ENCODE data around the gene HES7.

Gene HES7

DNA sequence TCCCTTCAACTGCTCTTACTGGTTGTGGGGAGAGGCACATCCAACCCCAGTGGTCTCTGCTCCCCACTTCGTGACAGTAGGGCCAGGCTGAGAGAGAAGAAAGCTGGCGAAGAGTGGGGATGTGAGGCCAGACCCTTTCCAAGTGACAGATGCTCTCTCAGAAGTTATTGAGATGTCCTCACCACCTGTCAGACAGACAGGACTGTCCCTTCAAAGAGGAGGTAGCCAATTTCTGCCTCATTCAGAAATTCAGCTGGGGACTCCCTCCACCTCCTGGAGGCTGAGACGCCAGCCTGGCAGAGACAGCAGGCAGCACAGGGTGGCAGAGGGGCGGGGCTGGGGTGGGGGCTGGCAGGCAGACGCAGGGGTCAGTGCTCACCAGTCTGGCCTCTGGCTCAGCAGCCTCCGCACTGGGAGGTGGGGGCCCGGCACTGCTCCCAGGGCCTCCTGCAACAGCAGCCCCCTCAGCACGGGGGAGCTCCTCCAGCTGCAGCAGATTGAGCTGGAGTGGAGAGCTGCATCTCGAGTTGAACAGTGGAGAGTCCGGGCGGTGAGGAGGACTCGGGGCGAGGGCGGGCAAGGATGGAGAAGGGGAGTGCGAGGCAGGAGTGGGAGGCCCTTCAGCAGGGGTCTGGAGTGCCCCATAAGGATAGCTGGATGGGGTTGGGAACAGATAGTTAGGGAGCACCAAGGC, 19.1 kb upstream of the HES7 start:
- DNase-seq = no peak

DNA sequence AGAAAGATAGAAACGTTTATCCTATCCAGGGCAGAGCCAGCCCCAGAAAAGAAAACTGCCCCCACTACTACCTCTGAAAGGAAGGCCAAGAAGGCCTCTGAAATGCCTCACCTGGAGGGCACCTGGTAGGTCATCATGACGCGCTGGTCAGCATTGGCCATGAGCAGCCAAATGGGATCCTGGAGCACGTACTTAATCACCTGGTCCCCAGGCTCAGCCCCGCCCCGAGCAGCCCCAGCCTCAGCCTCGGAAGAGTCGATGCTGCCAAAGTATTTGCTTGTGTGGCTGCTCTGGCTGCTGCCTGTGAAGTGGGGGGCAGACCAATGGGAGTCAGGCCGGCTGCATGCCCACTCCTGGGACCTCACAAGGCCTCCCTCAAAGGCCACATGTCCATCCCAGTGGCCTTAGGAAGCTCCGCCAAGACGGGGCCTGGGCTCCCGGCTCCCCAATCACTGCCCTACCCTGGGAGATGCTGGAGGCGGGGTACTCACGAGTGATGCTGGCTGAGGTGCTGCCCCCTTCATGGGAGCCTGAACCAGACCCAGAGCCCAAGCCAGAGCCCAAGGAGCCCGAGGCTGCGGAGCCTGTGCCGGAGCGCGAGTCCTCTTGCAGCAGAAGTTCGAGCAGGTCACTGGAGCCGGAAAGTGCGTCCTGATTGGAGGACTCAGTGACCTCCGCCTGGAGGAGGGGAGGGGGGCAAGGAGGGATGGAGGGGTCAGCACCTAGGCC, 18.4 kb upstream of the HES7 start:
- DNase-seq = no peak

DNA sequence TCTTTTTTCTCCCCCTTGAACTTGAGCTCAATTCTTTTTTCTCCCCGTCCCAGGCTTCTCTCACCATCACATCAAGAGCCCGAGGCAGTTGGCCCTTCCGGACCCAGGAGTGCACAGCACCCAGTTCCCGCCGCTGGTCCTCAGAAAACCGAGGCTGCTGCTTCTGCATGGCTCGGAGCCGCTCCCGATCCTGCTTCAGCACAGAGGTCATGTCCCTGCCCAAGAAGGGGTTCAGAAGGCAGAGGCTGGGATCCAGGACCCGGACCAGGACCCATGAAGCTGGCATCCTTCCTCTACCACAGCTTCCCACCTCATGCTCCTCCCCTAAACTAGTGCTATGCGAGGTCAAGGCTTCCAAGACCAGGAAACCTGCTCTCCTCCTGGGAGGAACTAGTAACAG, 17.8 kb upstream of the HES7 start:
- DNase-seq = no peak

DNA sequence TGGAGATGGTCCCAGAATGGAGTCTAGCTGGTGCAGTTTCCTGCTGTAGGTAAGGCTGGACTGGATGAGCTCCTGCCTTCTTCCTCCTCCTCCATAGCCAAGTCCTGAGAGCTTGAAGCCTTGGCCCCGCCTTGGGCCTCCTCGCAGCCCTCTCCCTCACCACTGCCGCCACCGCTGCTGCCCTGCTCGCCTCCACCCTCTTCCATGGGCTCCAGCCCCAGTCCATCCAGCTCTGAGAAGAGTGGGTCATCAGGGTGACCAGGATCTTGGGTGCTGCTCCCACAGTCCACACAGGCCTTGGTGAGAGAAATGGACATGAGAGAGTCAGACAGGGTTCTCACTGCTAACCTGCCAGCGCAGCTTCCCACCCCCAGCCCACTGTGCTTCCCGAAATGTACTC, 17.1 kb upstream of the HES7 start:
- DNase-seq = no peak

DNA sequence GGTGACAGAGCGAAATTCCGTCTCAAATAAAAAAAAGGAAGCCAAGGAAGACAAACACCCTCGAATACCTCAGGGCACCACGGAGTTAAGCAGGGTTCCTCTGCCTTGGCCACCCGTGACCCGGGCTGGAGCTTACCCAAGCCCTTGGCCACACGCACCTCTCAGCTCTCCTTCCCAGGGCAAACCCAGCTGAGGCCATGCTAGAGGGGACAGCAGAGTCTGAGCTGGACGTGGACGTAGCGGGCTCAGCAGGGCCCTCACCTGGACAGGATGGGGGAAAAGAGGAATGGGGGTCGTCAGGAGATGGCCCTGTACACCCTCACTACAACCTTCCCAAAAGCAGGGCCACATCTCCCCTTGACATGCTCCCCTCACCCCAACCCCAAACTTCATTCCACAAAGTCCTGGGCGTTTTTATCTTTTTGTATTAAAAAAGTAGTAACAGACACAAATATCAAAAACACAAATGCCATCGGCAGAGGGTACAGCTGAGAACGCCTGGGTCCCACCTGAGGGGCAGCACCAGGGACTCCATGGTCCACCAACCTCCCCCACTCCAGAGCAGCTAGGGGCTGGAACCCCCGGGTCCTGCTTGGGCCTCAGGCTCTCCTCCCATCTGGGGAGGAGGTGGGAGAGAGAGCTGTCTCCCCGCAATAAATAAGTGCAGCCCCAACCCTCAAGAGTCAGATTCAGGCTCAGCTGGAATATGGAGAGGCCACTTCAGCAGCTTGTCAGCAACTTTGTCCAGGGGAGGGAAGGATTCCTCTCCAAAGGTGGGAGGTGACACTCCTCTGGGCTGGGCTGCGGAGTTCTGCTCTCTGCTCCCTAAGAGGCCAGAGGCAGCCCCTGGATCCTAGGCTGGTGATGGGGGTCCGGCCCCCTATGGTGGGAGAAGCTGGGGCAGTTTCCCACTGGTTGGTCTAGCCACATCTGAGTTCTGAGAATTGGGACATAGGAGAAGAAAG, 16.4 kb upstream of the HES7 start:
- no peak for DNase-seq

DNA sequence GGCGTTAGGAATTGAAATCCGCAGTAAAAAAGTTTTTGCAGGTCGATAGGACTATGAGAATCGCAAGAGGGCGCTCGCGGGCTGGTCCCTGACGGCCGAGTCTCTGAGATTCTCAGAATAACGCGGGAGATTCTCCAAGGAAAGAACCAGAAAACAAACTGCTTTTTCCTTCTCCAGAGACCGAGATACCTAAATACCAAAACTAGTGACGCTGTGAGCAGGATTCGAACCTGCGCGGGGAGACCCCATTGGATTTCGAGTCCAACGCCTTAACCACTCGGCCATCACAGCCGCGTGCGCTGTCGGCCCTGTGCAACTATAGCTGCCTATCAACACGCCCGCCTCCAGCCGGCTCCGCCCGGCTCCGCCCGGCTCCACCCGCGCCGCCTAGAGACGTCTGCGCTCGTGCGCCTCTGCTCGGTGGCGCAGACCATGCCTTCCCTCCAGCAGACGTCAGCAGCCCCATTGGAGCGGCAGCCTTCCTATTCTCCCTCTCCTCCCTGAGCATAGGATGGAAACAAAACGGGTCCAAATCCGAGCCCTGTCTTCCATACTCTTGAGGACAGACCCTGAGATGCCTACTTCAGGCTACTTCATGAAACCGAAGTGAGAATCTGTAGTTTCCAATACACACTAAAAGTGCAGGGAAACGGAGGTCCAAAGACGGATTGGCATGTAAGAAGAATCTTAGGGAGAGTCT, 14.9 kb upstream of the HES7 start:
- DNase-seq = peak; percentile 98

DNA sequence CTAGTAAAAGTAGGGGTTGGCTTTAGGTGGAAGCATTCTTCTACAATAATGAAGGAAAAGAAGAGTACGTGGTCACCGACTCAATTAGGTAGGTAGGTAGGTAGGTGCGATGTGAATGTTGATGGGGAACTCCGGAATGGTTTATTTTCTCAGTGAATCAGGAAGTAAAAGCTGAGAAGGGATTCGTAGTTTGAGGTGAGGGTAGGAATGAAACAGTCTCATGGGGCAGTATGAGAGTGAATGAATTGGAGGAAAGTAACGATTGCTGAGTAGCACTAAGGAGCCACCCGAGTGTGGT, 14.4 kb upstream of the HES7 start:
- DNase-seq = no peak

DNA sequence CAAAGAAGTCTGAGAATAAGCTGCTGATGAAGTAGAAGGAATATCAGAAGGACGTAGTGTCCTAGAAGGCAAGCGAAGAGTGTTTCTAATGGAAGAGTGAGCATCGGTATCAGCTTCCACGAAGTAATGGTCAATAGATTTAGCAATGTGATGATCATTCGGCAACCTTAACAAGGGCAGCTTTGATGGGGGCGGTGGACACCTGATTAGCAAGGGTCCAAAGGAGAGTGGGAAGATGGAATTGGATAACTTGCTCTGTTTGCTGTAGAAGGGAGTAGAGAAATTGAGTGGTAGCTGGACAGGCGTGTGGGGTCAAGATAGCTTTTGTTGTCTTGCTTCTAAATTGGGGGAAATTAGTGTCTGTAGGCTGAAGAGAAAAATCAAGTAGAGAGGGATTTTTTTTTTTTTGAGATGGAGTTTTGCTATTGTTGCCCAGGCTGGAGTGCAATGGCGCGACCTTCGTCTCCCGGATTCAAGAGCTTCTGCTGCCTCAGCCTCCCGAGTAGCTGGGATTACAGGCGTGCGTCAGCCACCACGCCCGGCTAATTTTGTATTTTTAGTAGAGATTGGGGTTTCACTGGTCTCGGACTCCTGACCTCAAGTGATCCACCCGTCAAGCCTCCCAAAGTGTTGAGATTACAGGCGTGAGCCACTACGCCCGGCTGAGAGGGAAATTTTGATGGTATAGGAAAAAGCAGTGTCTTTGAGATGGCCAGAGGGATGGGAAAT, 13.9 kb upstream of the HES7 start:
- no peak for DNase-seq

DNA sequence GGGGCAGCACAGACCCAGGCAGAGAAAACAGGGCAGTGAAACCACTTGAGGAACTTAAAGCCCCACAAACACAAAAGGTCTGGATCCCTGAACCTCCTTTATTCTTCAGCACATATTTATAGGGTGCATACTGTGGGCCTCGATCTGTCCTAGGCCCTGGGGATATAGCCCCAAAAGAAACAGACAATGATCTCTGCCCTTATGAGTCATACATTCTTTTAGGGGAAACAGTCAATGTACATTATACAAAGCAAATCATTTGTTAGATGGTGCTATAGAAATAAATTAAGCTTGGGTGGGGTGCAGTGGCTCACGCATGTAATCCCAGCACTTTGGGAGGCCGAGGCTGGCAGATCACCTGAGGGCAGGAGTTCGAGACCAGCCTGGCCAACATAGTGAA, 10.0 kb upstream of the HES7 start:
- no peak for DNase-seq

DNA sequence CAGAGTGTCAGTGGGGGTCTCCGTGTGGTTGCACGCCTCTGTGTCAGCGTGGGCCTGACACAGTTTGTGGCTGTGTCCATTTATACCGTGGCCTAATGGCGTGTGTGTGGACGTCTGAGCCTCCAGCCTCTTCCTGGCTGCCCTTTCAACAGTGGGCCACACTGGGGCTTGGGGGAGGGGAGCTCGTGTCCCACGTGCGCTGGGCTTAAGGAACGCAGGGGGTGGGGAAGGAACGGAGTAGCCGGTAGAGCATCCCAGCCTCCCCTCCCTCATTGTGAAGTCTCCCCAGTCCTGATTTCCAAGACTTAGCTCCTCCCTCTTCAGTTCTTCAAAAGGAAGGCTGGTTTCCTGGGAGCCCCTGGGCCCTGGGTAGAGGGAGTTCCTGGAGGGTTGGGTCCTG, 9.5 kb upstream of the HES7 start:
- no peak for DNase-seq

DNA sequence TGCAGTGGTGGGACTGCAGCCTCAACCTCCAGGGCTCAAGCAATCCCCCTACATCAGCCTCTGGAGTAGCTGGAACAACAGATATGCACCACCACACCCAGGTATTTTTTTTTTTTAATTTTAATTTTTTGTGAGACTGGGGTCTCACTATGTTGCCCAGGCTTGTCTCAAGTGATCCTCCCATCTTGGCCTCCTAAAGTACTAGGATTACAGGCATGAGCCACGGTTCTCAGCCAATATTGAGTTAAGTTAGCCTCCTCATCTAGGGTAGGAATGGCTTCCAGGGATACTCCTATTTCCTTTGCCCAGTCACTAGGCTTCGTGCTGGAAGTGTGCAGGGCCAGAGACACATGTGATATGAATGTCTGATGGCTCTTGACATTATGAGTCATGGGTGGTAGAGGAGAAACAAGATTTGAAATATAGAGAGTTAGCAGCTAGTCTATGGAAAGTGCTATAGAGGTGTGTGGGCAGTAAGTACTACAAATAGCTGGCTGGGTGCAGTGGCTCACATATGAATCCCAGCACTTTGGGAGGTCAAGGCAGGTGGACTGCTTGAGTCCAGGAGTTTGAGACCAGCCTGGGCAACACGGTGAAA, 8.0 kb upstream of the HES7 start:
- no peak for DNase-seq

DNA sequence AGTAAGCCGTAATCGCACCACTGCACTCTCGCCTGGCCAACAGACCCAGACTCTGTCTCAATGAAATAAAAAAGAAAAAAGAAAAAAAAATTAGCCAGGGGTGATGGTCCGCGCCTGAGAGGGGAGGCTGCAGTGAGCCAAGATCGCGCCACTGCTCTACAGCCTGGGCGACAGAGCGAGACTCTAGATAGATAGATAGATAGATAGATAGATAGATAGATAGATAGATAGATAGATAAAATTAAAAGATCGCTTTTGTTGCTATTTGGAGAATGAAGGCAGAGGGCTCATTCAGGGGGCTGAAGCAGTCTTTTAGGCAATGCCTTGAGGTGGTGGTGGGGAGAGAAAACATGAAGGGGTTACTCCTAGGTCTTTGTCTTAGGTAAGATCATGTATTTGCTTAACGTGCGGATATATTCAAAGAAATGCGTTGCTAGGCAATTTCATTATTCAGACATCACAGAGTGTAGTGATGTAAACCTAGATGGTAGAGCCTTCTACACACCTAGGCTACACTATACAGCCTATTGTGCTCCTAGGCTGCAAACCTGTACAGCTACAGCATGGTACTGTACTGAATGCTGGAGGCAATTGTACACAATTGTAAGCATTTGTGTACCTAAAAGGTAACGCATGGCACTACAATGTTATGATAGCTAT, 4.3 kb upstream of the HES7 start:
- no peak for DNase-seq

DNA sequence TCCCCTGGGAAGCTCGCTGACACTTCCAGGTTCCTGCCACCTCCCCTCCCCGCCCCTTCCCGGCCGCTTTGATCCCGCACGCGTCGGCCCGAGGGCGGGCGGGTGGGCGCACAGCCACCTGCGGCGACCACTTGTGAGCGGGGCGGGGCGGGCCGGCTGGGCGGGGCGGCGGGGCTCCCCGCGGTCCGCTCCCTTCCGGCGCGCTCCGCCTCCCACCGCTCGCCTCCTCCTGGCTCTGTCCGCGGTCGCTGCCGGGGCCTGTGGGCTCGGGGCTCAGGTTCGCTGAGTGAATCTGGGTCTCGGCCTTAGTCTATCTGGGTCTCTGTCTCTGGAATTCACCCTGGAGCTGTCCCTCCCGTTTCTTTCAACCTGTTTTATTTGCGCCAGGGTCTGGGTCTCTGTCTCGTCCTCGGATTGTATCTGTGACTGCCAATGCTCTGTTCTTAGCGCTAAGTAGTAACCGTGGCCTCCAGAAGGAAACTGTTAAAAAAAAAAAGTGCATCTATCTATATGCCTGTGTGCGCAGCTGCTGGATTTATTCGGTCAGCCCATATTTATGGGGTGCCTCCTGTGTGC, 2.7 kb upstream of the HES7 start:
- DNase-seq = peak; percentile 62 to 67

DNA sequence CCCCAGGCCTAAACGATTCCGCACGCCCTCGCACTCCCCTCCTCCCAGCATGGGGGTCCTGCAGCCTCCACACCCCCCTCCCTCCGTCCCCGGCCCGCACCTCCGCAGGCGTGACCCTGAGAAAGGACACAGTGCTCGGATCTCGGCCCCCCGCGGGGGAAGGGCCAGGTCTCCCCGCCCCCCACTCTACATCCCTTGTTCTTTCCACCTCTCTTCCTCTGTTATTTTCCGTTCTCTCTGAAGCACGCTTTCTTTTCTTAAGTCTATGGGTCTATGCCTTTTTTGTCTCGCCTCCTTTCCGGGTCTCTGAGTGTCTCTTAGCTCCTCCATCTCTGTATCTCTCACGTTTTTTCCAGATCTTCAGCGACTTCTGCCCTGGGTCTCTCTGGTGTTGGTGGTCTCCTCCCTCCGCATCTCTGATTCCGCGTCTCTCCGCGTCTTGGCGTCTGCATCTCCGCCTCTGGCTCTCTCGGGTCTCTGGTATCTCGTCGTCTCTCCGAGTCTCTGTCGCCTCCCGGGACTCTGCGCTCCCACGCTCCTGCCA, 2.1 kb upstream of the HES7 start:
- DNase-seq = peak; percentile 43 to 53

DNA sequence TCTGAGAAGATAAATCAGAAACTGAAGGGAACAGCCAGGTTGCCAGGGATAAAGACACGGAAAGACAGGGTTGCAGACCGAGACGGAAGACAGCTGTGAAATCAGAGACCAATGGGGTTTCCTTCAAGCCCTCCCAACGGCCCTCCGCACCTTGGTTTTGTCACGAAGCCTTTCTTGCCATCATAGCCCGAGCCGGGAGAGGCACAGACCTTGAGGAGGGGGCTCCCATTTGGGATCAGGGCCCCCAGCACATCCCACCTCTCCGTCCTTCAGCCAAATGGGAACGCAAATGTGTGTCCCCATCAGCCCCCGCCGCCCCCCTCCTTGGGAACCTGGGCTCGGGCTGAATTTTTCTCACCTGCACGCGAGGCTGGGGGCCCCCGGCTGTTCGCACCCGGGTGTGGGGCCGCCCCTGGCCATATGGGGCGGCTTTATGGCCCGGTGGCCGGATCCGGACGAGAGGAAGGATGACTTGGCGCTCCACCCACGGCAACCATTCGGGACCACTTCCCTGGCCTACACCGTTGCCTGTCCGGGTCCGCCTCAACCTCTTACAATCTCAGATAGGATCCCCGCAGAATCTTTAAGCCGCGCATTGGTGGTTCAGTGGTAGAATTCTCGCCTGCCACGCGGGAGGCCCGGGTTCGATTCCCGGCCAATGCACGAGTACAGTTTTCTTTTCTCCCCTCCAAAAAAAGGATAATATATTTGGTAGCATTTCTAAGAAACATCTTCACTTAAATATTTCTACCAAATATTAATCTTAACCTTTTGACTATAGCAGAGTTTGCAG, 1.4 kb upstream of the HES7 start:
- DNase-seq = peak; percentile 93 to 94

DNA sequence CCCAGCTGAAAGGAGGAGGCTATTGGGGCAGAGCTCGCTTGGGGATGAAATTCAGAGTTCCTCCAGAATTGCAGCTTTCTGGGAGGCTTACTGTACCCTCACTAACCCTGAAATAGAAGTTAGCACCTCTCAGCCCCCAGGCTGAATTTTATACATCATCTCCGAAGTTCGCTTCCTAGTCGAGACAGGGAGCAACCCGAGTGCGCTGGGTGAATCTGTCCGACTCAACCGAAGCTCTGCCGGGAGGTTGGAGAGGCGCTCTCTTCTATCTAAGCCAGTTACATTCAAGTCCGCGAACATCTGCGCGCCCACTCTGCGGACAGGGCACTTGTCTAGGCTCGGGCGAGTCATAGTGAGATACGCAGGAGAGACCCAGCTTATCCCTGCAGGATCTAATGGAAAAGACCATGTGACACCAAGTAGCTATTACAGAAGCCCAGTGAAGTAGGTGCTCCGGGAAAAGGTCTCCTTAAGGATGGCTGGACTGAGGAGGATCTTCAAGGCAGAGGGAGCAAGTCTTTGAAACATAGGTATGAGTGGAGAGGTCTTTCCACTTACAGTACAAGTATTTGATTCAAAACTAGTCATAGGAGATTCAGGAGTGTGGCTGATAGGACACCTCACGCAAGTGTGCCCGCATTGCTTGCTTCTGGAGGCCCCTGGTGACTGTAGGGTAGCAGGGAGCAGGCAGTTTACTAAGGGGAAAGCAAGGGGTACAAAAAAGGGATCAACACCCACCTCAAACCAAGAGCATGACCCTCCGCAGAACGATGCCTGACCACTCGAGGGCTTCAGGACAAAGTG, 646 bp upstream of the HES7 start:
- peak in 1 of 2 experiments; percentile 52 for DNase-seq

DNA sequence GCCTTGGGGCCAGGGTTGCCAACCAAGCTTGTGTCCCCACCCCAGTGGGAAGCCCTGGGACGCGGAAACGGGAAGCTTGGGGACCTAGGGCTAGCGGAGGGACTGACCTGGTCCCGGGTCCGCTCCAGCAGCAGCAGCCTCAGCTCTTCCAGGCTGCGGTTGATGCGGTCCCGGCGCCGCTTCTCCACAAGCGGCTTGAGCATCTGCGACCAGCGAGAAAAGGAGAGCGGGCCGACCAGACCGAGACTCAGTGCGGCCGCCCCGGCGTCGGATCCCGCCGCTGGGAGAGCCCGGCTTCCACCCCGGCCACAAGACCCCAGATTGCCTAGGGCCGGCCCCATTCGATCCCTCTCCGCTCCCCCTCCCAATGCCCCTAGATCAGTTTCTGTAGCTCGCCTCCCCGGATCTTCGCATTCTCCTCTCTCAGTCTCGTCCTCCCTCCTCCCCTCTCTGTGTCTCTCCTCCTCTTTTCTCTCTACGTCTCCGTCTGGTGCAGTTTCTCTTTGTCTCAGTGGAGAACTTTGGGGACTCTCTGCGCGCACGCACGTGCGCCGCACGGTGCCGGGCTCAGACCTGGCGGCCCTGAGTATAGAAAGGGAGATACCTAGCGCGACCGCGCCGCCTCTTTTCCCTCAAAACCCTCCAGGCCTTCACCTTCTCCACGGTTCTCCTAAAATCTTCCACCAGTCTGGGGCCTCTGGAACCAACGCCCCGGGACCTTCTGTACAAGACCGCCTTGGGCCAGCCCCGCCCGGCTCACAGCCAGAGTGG, 797 bp downstream of the HES7 start:
- DNase-seq = peak; percentile 49 to 61

DNA sequence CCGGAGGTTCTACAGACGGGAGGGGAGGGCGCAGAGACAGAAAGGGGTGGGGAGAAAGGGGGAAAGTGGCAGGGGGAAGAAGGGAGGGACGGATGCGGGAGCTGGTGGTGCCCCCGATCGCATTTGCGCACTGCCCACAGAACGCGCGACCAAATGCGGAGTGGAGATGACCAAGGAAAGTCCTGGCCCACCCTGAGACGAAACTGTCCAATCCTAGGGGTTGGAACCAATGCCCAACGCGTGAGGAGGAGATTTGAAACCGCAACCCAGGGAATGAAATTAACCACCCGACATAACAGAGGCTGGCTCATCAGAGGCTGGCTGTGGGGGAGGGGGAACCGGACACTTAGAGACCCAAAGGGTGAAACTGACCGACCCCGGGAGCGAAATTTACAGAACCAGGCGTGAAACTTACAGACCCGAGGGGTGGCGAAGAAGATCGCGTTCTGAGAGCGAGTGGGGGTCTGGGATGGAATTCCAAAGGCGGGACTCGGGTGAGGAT, 1.4 kb downstream of the HES7 start:
- DNase-seq = peak; percentile 40 to 54

Data from activated CD4-positive, alpha-beta T cell treated with anti-CD3 and anti-CD28 coated beads, Interleukin-2, amount 50 U/mL, for 48 hours (primary cell).